ENCODE data around the gene ADGRA3.

- TF ChIP-seq CTCF (conservative IDR thresholded peaks at IDR 0.05; ENCODE audit: low read length) (no peak), EZH2phosphoT487 (IDR thresholded peaks at IDR 0.05; ENCODE audit: borderline replicate concordance) (no peak)
These were observed 117.2 kb downstream of the ADGRA3 start for GRCh38 chr4:22398671-22399070.
